Measurements from ENCODE around the gene CBX5.
"Not testable (repeated sequence)": the region's sequence is repeated elsewhere in the genome, so short reads cannot be mapped to it uniquely, and the experiment has no call there.

Gene CBX5

DNA sequence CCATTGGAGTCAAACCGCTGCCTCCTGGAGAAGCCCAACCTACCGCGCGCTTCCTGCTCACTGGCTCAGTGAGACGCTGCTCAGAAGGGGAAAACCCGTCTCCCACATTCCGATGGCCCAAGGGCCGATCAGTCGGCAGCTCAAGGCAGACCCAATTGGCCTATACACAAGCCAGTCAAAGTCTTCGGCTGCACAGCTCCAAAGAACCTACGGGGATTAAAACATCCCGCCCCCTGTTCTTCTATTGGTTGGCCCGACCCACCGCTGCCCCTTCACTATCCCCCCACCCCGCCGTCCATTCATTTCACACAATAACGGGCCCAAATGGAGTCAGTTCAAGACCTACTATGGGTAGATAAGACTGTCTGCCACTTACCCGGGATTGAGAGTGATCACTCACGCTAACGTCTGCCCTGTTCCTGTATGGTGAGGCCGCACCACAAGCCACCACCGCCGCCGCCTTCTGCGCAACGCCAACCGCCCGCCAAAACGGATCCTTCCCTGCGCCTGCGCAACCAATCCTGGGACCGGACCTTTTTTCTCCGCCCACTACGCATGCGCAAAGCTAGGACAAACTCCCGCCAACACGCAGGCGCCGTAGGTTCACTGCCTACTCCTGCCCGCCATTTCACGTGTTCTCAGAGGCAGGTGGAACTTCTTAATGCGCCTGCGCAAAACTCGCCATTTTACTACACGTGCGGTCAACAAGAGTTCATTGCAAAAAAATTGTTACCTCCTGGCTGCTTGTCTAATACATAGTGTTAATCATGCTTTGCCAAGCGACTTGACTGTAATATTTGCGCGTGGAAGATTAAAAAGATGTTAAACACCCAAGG is at the start of gene CBX5:
TSS of gene CBX5 (minus strand) at position 491 of the 836 bp plus-strand sequence. CDS start 22,472 bp downstream, outside the sequence.
- peak; percentile 99 for DNase-seq

DNA sequence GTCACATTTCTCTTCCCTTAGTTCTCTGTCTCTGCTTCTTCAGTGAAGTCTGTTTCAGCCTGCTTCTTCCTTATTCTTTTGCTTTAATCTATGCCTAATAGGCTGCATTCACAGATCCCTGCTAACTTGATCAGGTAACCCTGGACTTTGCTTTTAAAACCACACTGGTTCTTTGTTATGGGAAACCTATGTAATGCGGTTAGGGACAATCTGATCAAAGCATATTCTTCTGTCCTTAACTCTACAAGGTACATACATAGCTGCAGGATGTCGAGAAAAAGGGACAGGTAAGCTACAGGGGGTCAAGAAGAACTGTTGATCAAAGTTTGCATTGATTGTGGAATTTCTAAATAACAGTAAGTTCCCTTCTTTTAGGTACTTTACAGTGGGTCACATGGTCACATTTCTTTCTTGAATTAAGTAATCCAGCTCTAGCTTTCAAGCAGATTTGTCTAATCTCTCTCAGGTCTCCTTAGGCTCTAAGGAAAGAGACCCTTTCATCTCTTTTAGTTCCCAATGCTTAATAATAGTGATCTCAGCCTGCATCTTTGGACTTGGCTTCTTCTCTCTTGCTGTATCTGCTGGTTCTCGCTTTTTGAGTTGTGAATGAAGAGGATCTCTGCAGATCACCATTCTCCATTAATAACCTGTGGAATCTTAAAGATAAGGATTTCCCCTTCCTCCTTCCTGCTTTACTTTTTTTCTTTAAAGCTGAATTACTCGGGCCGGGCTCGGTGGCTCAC is 48.8 kb upstream of the CBX5 start:
- DNase-seq = no peak

DNA sequence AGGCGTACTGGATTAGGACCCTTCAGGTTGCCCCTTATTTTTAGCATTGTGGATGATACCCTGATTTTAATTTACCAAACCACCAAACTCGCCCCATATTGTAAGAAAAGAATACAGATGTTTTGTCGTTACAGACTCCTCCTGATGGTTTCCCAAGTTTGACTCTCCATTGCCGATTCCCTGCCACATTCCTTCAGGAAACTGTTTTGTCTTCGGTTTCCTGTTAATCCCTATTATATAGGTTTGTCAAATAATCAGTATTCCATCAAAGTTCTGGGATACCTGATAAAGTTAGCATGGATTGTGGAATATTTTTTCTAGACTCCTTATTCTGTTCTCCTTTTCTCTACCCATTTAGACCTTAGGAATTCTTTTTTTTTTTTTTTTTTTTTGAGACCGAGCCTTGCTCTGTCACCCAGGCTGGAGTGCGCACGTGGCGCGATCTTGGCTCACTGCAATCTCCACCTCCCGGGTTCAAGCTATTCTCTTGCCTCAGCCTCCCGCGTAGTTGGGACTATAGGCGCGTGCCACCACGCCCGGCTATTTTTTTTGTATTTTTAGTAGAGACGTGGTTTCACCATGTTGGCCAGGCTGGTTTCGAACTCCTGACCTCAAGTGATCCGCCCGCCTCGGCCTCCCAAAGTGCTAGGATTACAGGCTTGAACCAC is 45.7 kb upstream of the CBX5 start:
- DNase-seq = not testable (repeated sequence)

DNA sequence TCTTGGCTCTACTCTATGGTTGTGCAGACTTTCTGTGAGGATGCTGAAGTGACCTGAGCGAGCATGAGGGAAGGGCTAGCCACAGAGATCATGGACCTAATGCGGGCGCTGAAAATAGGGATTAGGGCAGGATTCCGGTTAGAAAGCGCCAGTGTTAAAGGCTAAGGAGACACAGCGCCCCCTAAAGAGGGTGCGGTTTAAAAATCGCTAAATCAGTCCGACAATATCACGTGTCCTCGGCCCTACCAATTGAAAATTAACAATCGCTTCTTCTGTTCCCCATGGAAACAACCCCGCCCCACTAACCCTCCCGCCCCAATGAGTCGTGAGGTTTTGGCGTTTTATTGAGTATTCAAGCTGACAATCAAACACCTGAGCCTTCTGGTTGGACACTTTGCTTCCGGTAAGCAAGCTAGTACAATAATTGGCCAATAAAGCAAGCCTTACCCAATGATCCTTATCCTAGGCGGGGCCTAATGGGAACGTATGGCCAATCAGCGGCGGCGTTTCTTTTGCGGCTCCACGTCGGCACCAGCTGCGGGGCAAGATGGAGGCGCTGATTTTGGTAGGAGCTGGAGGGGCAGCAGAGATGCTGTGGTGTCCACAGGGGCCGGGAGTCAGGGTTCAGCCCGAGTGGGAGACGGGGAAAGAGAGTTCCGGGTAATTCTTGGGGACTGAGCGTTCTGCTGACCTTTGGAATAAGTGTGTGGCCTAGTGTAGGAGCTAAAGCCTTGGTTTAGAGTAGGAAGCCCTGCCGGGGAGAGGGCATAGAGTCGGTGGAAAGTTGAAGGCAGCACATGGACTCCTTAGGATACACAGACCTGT is 44.9 kb upstream of the CBX5 start, which contains the start of gene COPZ1:
TSS of gene COPZ1 (plus strand) at position 515 of the 825 bp plus-strand sequence. CDS start at position 548, 33 bp downstream.
- peak; percentile 100 for DNase-seq

DNA sequence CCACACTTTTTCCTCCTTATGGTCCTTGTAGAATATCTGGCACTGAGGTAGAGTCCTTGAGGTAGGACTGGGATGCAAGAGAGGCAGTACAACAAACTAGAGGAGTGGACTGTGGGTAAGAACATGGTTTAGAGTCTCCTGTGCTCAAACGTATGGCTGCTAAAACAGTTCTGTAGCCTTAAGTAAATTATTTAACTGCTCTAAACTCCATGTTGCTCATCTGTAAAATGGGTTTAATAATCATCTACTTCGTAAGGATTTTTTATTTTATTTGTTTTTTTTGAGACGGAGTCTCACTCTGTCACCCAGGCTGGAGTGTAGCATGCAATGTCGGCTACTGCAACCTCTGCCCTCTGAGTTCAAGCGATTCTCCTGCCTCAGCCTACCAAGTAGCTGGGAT is 41.4 kb upstream of the CBX5 start:
- DNase-seq = no peak

DNA sequence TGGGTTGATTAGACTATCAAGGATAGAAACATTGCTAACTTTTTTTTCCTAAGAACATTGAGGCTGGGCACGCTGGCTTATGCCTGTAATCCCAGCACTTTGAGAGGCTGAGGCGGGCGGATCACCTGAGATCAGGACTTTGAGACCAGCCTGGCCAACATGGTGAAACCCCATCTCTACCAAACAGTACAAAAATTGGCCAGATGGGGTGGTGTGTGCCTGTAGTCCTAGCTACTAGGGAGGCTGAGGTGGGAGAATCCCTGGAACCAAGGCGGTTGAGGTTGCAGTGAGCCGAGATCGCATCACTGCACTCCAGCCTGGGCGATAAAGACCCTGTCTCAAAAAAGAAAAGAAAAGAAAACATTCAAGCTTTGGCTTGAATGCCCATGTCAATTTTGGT is 32.4 kb upstream of the CBX5 start:
- not testable (repeated sequence) for DNase-seq

DNA sequence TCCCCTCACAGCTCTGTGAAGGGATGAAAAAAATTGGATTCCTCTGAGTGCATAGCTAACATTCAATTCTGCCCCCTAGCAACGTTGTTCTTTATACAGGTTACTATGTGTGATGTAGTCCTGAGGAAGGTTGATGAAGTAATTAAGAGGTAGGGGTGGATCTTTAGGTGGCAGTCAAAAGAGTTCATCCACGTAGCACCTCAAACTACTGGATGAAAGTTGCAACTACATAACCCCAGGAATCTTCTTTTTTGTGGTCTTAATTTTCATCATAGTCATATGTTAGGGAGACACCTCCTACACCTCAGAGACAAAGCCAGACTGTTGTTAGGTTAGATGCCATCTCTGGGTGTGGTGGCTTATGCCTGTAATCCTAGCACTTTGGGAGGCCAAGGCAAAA is 31.1 kb upstream of the CBX5 start:
- no peak for DNase-seq

DNA sequence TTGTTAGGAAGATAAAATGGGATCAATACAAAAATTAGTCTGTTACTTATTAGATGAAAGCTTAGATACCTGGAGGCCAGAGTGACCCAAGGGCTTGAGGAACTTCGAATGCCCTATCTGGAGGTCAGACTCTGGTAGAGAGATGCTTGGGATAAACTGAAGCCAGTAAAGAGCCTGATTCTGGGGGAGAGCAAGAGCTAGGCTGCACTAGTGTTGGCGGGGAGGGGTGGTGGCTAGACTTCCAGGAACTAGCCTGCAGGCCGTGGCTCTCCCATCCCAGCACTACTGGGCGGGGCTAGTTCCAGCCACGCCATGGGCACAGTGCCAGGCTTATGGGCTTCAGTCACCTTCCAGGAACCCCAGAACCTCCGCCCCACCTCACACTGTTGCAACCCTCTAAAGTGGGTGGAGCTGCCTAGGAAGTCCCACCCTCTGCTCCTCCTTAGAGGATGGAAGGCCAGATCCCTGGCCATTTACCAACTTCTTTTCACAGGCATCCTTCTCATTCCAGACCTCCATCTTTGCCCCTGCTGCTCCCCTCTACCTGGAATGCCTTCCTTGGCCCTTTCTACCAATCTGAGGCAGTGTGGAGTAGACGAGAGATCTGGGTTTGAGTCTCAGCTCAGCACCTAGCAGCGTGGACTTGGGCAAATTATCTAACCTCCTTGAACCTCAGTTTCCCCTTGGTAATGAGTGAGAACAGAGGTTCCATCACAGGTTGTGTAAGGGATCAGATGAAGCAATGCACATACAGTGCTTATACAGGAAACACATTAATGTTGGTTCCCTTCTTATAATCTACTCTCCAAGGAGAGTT is 27.2 kb upstream of the CBX5 start:
- peak; percentile 65 for DNase-seq

DNA sequence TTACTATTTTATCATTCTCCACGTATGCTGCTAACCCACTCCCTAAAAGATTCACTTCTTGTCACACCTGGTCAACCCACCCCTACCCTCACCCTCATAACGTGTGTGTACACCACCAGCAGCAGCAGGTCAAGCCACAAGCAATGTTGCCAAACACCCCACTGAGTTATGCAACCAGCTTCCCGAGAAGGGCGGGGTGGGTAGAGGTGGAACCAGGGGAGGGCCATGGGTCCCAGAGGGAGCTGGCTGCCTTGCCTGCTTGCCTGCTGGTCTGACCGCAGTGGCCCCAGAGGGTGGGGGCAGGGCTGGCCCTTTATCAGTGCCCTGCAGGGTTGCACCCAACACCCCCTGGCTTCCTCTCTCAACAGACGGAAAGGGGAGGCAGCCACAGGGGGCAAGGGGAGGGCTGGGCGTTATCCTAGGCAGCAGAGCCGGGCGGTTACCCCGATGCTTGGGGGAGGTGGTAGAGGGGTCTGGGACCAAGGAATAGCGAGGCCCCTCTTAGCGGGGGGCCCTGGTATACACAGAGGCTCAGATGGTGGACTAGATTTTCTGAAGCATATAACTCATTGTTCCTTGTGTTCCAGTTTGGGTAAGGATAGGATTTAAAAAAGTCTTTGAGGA is 24.4 kb upstream of the CBX5 start:
- DNase-seq = no peak

DNA sequence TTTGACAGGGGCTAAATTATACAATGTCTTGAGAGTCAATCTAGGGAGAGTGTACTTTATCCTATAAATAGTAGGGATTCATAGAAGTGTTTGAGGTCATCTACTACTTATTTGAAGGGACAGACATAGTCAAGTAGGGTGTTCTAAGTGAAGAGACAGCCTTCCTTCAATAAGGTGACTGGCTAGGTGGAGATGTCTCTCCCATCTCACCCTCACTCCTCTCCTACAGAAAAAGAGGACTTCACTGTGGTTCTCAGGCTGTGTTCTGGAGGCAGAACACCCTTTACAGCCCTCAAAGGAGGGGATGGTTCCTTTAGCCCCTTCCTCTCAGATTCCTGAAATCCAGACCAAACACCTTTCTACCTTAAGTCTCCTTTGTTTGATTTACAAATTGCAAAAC is 23.7 kb upstream of the CBX5 start:
- no peak for DNase-seq

DNA sequence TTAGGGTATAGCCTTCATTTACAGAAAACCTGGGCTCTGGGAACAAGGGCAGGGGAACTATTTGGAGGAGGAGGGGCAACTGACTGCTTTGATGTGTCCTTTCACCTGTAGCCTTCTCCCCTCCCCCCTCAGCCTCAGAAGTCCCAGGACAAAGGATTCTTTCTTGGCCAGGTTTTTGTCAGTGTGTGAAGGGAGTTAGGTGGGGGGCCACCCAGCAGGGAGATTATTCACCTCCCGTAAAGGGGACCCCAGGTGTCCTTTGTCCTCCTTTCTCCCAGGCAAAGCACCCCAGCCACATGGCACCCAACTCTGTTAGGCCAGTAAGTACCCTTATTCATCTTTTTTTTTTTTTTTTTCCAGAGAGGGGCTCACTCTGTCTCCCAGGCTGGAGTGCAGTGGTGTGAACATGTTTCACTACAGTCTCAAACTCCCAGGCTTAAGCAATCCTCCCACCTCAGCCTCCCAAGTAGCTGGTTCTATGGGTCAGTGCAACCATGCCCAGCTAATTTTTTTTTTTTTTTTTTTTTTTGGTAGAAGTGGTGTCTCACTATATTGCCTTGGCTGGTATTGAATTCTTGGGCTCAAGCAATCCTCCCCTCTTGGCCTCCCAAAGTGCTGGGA is 21.6 kb upstream of the CBX5 start:
- no peak for DNase-seq

DNA sequence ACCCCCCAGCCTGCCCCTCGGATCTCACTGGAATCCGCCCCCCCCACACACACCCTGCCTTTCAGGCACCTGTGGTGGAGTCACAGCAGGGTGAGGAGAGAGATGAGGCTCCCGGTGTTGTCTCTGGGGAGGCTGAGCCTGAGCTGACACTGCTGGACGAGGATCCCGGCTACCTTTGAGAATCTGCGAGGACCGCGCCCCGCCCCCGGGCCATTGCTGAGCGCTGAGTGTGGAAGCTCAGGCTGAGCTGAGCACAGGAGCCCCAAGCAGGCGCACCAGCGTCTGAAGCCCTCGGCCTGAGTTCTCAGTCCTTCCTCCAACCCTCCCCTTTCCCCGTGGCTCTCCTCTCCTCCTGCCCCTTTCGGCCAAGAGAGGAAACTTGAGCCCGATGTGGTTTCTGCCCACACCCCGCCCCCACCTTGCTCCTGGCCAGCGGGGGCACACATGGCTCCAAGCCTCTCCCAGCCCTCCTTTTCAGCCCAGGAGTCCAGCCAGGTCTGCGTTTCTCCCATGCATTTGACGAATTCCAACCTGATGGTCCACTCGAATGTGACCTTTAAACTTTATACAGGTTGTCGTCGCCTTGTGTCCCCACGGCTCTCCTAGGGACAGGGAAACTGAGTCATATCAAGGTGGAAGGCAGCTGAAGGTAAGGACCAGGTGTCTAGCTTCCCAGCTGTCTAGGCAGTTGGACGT is 21.0 kb upstream of the CBX5 start, which contains the start of gene NFE2:
TSS of gene NFE2 (minus strand) at position 284 of the 696 bp plus-strand sequence. CDS start 5,767 bp downstream, outside the sequence.
- DNase-seq = peak; percentile 15

DNA sequence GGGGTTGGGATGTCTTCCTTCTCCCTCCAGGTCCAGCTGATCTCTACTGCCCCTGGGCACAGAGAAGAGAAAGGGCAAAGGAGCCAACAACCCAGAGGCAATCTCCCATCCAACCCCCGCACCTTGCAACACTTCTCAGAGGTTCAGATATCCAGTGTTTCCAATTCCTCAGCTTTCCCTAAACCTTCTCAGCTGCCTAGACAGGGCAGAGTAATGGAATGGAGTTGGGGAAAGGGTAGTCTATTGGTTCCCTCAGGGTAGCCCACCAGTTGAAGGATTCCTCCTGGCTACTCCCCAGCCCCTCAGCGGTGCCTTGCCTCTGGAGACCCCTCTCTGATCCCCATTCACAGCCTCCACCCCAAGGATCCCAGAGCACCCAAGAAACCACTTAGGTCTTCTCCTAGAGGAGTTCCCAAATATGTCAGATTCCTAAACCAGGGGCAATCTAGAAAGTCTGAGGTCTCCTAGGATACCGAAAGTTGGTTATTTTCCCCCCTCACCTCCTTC is 20.4 kb upstream of the CBX5 start:
- DNase-seq = no peak

DNA sequence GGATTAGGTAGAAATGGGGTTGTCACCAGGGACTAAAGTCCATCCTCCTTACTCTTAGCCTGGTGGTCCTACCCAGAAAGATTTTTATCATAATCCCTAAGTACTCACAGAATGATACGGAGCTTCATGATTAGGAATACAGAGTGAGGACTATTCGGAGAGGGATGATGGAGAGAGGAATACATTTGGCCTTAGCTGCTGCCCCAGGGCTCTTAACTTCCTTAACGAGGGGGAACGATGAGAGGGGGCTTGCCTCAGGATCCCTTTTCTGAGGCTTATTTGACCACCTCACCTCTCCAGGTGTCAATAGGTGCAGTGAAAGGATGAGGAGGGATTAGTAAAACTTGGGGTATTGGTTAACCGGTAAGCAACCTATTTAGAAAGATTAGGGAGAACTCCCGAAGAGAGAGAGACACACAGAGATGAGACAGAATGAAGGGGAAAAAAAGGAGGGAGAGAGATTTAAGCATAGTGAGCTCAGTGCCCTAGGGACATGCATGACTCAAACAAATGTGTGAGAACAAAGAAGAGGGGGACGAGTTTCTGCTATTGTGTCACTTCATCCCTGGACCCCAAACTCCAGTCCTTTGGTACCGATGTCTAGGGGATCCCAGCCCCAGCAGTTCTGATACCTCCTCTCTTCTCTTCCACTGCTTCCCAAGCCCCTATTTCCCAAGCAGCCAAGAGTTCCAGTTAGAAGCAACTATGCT is 19.7 kb upstream of the CBX5 start:
- no peak for DNase-seq

DNA sequence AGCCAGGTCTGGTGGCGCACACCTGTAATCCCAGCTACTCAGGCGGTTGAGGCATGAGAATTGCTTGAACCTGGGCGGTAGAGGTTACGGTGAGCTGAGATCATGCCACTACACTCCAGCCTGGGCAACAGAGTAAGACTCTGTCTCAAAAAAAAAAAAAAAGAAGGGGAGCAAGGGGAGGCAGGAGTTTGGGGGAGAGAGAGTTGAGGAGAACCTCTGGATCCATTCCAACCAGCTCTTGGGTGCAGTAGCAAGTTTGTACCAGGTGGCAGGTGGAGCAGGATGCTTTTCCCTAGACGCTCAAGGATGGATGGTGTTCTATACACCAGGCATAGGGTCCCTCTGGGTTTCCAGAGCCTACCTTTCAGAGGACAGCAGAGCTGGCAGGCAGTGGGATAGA is 19.0 kb upstream of the CBX5 start:
- DNase-seq = no peak

DNA sequence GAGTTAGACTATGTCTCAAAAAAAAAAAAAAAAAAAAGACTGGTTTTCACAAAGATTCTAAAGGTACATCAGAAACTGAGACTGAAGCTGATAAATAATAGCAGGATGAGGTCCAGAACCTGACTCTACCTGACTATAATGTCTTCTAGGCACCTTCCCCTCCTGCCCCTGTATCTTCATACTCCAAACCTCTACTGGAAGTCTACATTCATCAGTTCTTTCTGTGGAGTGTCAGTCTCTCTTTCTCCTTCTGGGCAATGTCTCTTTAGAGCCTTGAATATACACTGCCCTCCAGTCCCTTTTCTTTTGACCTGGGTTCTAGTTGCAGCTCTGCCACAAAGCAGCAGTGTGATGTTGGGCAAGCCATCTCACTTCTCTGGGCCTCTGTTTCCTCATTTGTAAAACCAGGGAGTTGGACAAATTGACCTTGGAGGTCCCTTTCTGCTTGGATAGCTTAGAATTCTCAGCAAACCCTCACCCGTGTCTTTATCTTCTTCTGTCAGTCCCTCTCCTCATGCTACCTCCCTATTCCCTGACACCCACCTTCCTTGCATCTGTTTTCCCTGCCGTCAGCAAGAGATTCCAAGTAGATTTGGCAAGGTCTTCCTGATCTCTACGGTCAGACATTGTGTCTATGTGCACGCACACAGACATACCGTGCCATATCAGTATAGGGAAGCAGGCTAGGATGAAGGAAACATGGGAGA is 16.6 kb upstream of the CBX5 start:
- DNase-seq = no peak

DNA sequence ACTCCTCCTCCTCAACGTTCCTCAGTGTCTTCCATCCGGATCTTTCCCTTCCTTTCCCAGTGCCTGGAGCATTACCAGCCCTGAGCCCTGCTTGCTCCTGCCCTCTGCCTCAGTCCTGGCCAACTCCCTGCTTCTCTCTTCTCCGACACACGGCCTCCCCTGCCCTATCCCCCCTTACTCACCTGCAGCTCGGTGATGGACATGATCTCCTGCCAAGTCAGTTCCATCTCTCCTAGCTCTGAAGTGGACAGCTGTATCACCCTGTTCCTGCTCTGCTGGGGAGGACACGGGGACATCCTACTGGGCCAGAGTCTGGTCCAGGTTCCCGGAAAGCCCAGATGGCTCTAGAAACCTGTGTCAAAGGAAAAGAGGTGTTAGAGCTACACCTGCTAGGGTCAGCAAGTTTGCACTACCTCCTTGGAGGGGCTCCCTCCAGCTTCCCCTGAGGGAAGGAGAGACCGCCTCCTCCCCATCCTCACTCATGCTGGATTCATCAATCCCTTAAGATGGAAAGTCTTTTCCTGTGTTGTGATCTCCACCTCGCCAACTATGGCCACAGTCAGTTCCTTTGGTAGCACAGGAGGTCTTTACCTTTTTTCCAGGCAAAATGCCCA is 15.1 kb upstream of the CBX5 start:
- no peak for DNase-seq
